Nephron (organoid): ENCODE results near the gene CDT1.

Experiments
- H3K27ac Mint-ChIP-seq, 3 experiments: 2 replicates each; pipeline ENCODE4 v1.8.0; 2020; ENCODE audit warnings: mixed read lengths in 3 of 3, mild to moderate bottlenecking in 2 of 3, moderate library complexity in 1 of 3
- H3K27me3 Mint-ChIP-seq: 2 replicates; pipeline ENCODE4 v1.8.0; 2021; ENCODE audit warnings: low read depth, mild to moderate bottlenecking, moderate library complexity, mixed read lengths
- H3K36me3 Mint-ChIP-seq: 2 replicates; pipeline ENCODE4 v1.8.0; 2020; ENCODE audit warnings: low read depth, mixed read lengths
- H3K4me1 Mint-ChIP-seq: 2 replicates; pipeline ENCODE4 v1.8.0; 2020; ENCODE audit warnings: mixed read lengths
- H3K4me3 Mint-ChIP-seq, 3 experiments: 2 replicates each; pipeline ENCODE4 v1.8.0; 2020; ENCODE audit warnings: mild to moderate bottlenecking in 3 of 3, mixed read lengths in 3 of 3, moderate library complexity in 2 of 3
- H3K9me3 Mint-ChIP-seq: 2 replicates; pipeline ENCODE4 v1.8.0; 2020; ENCODE audit warnings: mixed read lengths
- CTCF ChIP-seq, 3 experiments: fragments of 200-600 bp; sonication (generic); IDR thresholded peaks; one replicate each; pipeline ENCODE4 v1.5.0; 2021; ENCODE audit warnings: antibody characterized with exemption in 3 of 3; ENCODE audit not compliant: unreplicated experiment in 3 of 3

The CDT1 gene

GRCh38 chr16:88782454-88783390 is 20.9 kb upstream of the CDT1 start:
- H3K4me1 Mint-ChIP-seq, result peaks cover 31% of the 10 kb centered on the region
- H3K27me3 Mint-ChIP-seq, result peaks cover 56% of the 10 kb centered on the region
- H3K36me3 Mint-ChIP-seq, result no peaks in the 10 kb centered on the region
- no peaks in the 10 kb centered on the region for H3K9me3 Mint-ChIP-seq
- TF ChIP-seq CTCF (IDR thresholded peaks at IDR 0.05; ENCODE audit: unreplicated experiment in 3 of 3), result no peak
- peak overlapping the region; percentile 1 to 39 (median 17) for H3K27ac Mint-ChIP-seq
- peak overlapping the region; percentile 54 to 76 (median 76) for H3K4me3 Mint-ChIP-seq

GRCh38 chr16:88783391-88784073 is 20.1 kb upstream of the CDT1 start:
- Mint-ChIP-seq H3K27ac (peak overlapping the region in 2 of 3 experiments; percentile 17 to 39), H3K4me1 (peaks cover 22% of the 10 kb centered on the region), H3K36me3 (no peaks in the 10 kb centered on the region), H3K9me3 (no peaks in the 10 kb centered on the region), H3K27me3 (peaks cover 49% of the 10 kb centered on the region), H3K4me3 (peak overlapping the region; percentile 54 to 76 (median 76))
- TF ChIP-seq CTCF (IDR thresholded peaks at IDR 0.05; ENCODE audit: unreplicated experiment in 3 of 3), result no peak

- TF ChIP-seq CTCF (IDR thresholded peaks at IDR 0.05; ENCODE audit: unreplicated experiment in 3 of 3), result peak; percentile 35 to 50 (median 48)
- H3K9me3 Mint-ChIP-seq, result no peaks in the 10 kb centered on the region
- H3K4me1 Mint-ChIP-seq, result peaks cover 19% of the 10 kb centered on the region
- no peaks in the 10 kb centered on the region for H3K36me3 Mint-ChIP-seq
- H3K27me3 Mint-ChIP-seq, result peaks cover 45% of the 10 kb centered on the region
- peak overlapping the region; percentile 72 to 85 (median 84) for H3K4me3 Mint-ChIP-seq
- H3K27ac Mint-ChIP-seq, result no peak overlapping the region
Measured at GRCh38 chr16:88784074-88784855, 19.3 kb upstream of the CDT1 start.

GRCh38 chr16:88784856-88785105 is 18.8 kb upstream of the CDT1 start:
- H3K27ac Mint-ChIP-seq, result no peak overlapping the region
- TF ChIP-seq CTCF (IDR thresholded peaks at IDR 0.05; ENCODE audit: unreplicated experiment in 3 of 3), result no peak
- H3K36me3 Mint-ChIP-seq, result no peaks in the 10 kb centered on the region
- peaks cover 48% of the 10 kb centered on the region for H3K27me3 Mint-ChIP-seq
- H3K4me3 Mint-ChIP-seq, result no peak overlapping the region
- no peaks in the 10 kb centered on the region for H3K9me3 Mint-ChIP-seq
- H3K4me1 Mint-ChIP-seq, result peaks cover 17% of the 10 kb centered on the region

GRCh38 chr16:88785106-88785924 is 18.3 kb upstream of the CDT1 start, which contains the start of gene PIEZO1:
Gene PIEZO1 (minus strand): TSS chr16:88785220. CDS start chr16:88784964, 256 bp downstream.
- Mint-ChIP-seq H3K4me1 (peaks cover 12% of the 10 kb centered on the region), H3K4me3 (peak within 1 kb of the TSS; percentile 72 to 85 (median 84)), H3K27ac (no peak within 1 kb of the TSS), H3K9me3 (no peaks in the 10 kb centered on the region), H3K36me3 (no peaks in the 10 kb centered on the region), H3K27me3 (peaks cover 48% of the 10 kb centered on the region)
- TF ChIP-seq CTCF (IDR thresholded peaks at IDR 0.05; ENCODE audit: unreplicated experiment in 3 of 3), result peak; percentile 72 to 81 (median 75)
